A673 (cell line): ENCODE results near the gene GPR17. TPM values are rescaled to one million over a fixed set of nuclear protein-coding genes. Genes with fewer than 3 reads are reported as not detected.

Experiments used
- BruUV-seq: library from RNA; stranded (reverse); fragments of 400-500 nt; replicated peaks from 2 replicates; lab custom pipeline; 2021; lab: Mats Ljungman, UMichigan
- CTCF ChIA-PET: fragments of 300-600 bp; sonication (Branson Sonifier 250); formaldehyde crosslinking; loops from one replicate; lab custom pipeline; 2022; ENCODE audit warnings: antibody characterized with exemption; lab: Charles Lee
- POLR2A ChIA-PET: fragments of 300-600 bp; sonication (Branson Sonifier 250); formaldehyde crosslinking; loops from one replicate; lab custom pipeline; 2022; ENCODE audit warnings: antibody characterized with exemption; ENCODE audit not compliant: low non-redundant PET; lab: Charles Lee
- DNase-seq: peaks from one replicate; pipeline ENCODE4 v3.0.0-alpha.2; 2015; ENCODE audit warnings: low spot score
- H3K27ac ChIP-seq: fragments of 200-600 bp; sonication (generic); 2 replicates; pipeline ENCODE4 v1.5.1; 2016; ENCODE audit warnings: mixed run types, low read depth, mild to moderate bottlenecking, mixed read lengths, antibody characterized with exemption, low read length; ENCODE audit not compliant: poor library complexity, severe bottlenecking
- H3K27me3 ChIP-seq: fragments of 200-600 bp; sonication (generic); replicated peaks from 2 replicates; pipeline ENCODE4 v1.6.1; 2017; ENCODE audit warnings: mixed run types, low read depth, mild to moderate bottlenecking, mixed read lengths, antibody characterized with exemption, low read length; ENCODE audit not compliant: insufficient read depth, poor library complexity
- H3K36me3 ChIP-seq: fragments of 200-600 bp; sonication (generic); 2 replicates; pipeline ENCODE4 v1.6.1; 2016; ENCODE audit warnings: mixed run types, mild to moderate bottlenecking, mixed read lengths, antibody characterized with exemption, low read length; ENCODE audit not compliant: insufficient read depth, poor library complexity, severe bottlenecking
- H3K4me1 ChIP-seq: fragments of 200-600 bp; sonication (generic); 2 replicates; pipeline ENCODE4 v1.6.1; 2017; ENCODE audit warnings: mixed run types, mild to moderate bottlenecking, mixed read lengths, antibody characterized with exemption, low read length; ENCODE audit not compliant: insufficient read depth, poor library complexity, severe bottlenecking
- H3K4me3 ChIP-seq: fragments of 200-600 bp; sonication (generic); 2 replicates; pipeline ENCODE4 v1.5.1; 2016; ENCODE audit warnings: low read depth, mixed run types, mild to moderate bottlenecking, mixed read lengths, low read length; ENCODE audit not compliant: poor library complexity, severe bottlenecking
- H3K9me3 ChIP-seq: fragments of 200-600 bp; sonication (generic); 2 replicates; pipeline ENCODE4 v1.6.1; 2016; ENCODE audit warnings: mixed run types, low read depth, mild to moderate bottlenecking, mixed read lengths, antibody characterized with exemption, low read length; ENCODE audit not compliant: poor library complexity, severe bottlenecking
- EZH2 ChIP-seq: fragments of 200-600 bp; sonication (generic); IDR thresholded peaks from 2 replicates; pipeline ENCODE4 v1.6.1; 2017; ENCODE audit warnings: borderline replicate concordance, low read depth, mild to moderate bottlenecking, mixed read lengths, antibody characterized with exemption, low read length; ENCODE audit not compliant: poor library complexity, severe bottlenecking
- intact Hi-C: fragments of 100-400 bp; cut with micrococcal nuclease; formaldehyde crosslinking; loops from one replicate; pipeline ENCODE4 v1.10.0; 2022; ENCODE audit not compliant: unreplicated experiment
- total RNA-seq: library from RNA; stranded (reverse); gene quantifications from 2 replicates; pipeline ENCODE4 v1.2.3, GENCODE V29; 2021
- TF ChIP-seq, protein P1 (sequence below): fragments of 300-800, 200-600 bp; sonication (generic); conservative IDR thresholded peaks from 2 replicates; pipeline ENCODE4 v1.5.1; 2017; ENCODE audit warnings: low read depth, mild to moderate bottlenecking, antibody characterized with exemption, low read length, moderate library complexity, mixed read lengths

GPR17 gene
- total RNA-seq, 1 experiment from 2014 or later: 0.45 TPM

- ChIA-PET POLR2A (no interaction called here), CTCF (no interaction called here)
- Histone ChIP-seq H3K4me1 (no peaks in the 10 kb centered on the region), H3K9me3 (no peaks in the 10 kb centered on the region), H3K36me3 (no peaks in the 10 kb centered on the region), H3K4me3 (no peak overlapping the region), H3K27me3 (no peaks in the 10 kb centered on the region), H3K27ac (no peak overlapping the region)
- intact Hi-C loops: no loop called here
- TF ChIP-seq, protein P1, sequence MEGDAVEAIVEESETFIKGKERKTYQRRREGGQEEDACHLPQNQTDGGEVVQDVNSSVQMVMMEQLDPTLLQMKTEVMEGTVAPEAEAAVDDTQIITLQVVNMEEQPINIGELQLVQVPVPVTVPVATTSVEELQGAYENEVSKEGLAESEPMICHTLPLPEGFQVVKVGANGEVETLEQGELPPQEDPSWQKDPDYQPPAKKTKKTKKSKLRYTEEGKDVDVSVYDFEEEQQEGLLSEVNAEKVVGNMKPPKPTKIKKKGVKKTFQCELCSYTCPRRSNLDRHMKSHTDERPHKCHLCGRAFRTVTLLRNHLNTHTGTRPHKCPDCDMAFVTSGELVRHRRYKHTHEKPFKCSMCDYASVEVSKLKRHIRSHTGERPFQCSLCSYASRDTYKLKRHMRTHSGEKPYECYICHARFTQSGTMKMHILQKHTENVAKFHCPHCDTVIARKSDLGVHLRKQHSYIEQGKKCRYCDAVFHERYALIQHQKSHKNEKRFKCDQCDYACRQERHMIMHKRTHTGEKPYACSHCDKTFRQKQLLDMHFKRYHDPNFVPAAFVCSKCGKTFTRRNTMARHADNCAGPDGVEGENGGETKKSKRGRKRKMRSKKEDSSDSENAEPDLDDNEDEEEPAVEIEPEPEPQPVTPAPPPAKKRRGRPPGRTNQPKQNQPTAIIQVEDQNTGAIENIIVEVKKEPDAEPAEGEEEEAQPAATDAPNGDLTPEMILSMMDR: no peak
- TF ChIP-seq EZH2: no peak
- no TSS peak for BruUV-seq
- DNase-seq: no peak
These were observed 12.2 kb downstream of the GPR17 start for GRCh38 chr2:127658146-127658545.

DNA sequence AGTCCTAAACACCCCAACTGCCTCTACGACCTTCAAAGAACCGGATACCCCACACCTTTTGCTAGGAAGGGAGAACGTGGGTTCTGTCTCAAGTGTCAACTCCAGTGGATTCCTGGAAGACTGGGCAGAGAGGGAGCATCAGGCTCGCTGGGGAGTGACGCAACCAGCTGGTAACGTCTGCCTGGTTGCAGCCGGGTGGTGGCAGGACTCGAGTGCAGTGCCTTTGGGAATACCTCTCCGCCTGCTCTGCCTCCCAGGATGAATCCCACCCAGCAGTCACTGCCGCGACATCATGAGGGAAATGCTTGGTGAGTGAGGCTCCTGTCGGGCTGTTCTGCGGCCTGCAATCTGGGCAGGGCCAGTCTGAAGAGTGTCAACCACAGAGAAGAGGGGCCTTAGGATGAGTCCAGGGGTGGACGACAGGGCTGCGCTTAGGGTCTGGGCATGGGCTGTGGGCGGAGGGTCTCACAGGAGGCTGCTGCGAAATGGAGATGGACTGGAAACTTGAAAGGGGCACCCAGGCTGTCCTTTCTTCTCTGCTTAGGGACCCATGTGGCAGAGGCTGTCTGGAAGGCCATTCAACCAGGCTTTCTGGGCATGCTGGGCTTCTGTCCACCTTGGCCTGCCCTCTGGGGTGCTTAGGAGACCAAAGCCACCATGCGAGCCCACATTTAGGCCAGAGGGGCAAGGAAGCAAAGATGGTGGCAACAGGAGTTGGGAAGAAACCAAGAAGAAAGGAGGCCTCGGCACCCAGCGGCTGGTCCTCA is 12.9 kb downstream of the GPR17 start:
- Histone ChIP-seq H3K36me3 (no peaks in the 10 kb centered on the region), H3K9me3 (no peaks in the 10 kb centered on the region), H3K27ac (no peak overlapping the region), H3K4me3 (no peak overlapping the region), H3K4me1 (no peaks in the 10 kb centered on the region), H3K27me3 (no peaks in the 10 kb centered on the region)
- POLR2A ChIA-PET: no interaction called here
- CTCF ChIA-PET: no interaction called here
- no peak for DNase-seq
- no peak for TF ChIP-seq EZH2
- TF ChIP-seq, protein P1: no peak
- no TSS peak for BruUV-seq
- intact Hi-C loops: no loop called here

GRCh38 chr2:127659408-127660290 is 13.7 kb downstream of the GPR17 start:
- intact Hi-C loops: no loop called here
- Histone ChIP-seq H3K27me3 (peaks cover 2% of the 10 kb centered on the region), H3K4me3 (no peak overlapping the region), H3K36me3 (no peaks in the 10 kb centered on the region), H3K4me1 (no peaks in the 10 kb centered on the region), H3K27ac (no peak overlapping the region), H3K9me3 (no peaks in the 10 kb centered on the region)
- CTCF ChIA-PET: no interaction called here
- no peak for TF ChIP-seq EZH2
- TF ChIP-seq, protein P1: no peak
- POLR2A ChIA-PET: no interaction called here
- no peak for DNase-seq
- BruUV-seq: no TSS peak
